Spleen (tissue), 11 donors: ENCODE measurements around the gene ACYP2. TPM values are rescaled to one million over a fixed set of nuclear protein-coding genes. Genes with fewer than 3 reads are reported as not detected.

Experiments used
- DNase-seq: peaks from one replicate; pipeline ENCODE4 v3.0.0-alpha.2; 2020
- H3K27ac ChIP-seq, 8 donors: fragments of 200-600 bp; sonication (generic) in 7 of 8; 1 replicate in 4 of 8; 2 replicates in 4 of 8; pipeline versions ENCODE4 v1.5.0 to v1.8.0; 2016 to 2021; ENCODE audit warnings: inconsistent platforms in 4 of 8, mild to moderate bottlenecking in 4 of 8, moderate library complexity in 1 of 8
- H3K27me3 ChIP-seq, 7 donors: fragments of 200-600 bp; sonication (generic) in 6 of 7; replicated peaks in 1 of 7; 1 replicate in 4 of 7; 2 replicates in 3 of 7; pipeline versions ENCODE4 v1.5.0 to v1.8.0; 2016 to 2021; ENCODE audit warnings: inconsistent platforms in 3 of 7, mild to moderate bottlenecking in 1 of 7
- H3K36me3 ChIP-seq, 6 donors: fragments of 200-600 bp; sonication (generic) in 5 of 6; 1 replicate in 4 of 6; 2 replicates in 2 of 6; pipeline versions ENCODE4 v1.5.0 to v1.8.0; 2016 to 2021; ENCODE audit warnings: inconsistent platforms in 2 of 6
- H3K4me1 ChIP-seq, 6 donors: fragments of 200-600 bp; sonication (generic) in 5 of 6; 1 replicate in 3 of 6; 2 replicates in 3 of 6; pipeline versions ENCODE4 v1.5.0 to v1.8.0; 2016 to 2021; ENCODE audit warnings: inconsistent platforms in 3 of 6
- H3K4me3 ChIP-seq, 8 donors: fragments of 200-600 bp; sonication (generic) in 7 of 8; 1 replicate in 4 of 8; 2 replicates in 4 of 8; pipeline versions ENCODE4 v1.5.0 to v1.8.0; 2016 to 2021; ENCODE audit warnings: inconsistent platforms in 4 of 8, mild to moderate bottlenecking in 4 of 8, moderate library complexity in 2 of 8
- H3K9me3 ChIP-seq, 8 donors: fragments of 200-600 bp; sonication (generic) in 7 of 8; 1 replicate in 4 of 8; 2 replicates in 4 of 8; pipeline versions ENCODE4 v1.5.0 to v1.8.0; 2016 to 2021; ENCODE audit warnings: inconsistent platforms in 4 of 8
- POLR2A ChIP-seq, 3 donors: fragments of 450-650 bp; IDR thresholded peaks; one replicate each; pipeline ENCODE4 v1.5.1; 2017; ENCODE audit warnings: antibody characterized with exemption in 3 of 3, mild to moderate bottlenecking in 1 of 3
- POLR2AphosphoS5 ChIP-seq, 3 donors: sonication (generic); formaldehyde crosslinking; IDR thresholded peaks; one replicate each; pipeline ENCODE4 v1.5.1; 2017; ENCODE audit warnings: antibody characterized with exemption in 3 of 3
- WGBS, 5 donors: extraction: QIAGEN DNeasy Blood & Tissue Kit in 3 of 5; methylation state at CpG; one replicate each; pipeline versions ENCODE4 v1.1.5 to v1.1.7; 2013 to 2018; 5-methylcytosine and 5-hydroxymethylcytosine counted together
- intact Hi-C: fragments of 100-400 bp; cut with DNase I; formaldehyde crosslinking; loops from one replicate; pipeline ENCODE4 v1.15.0; 2023; ENCODE audit warnings: low total_unique reads
- polyA plus RNA-seq, 3 donors: library from polyadenylated mRNA; stranded (reverse); fragments of 200-250 nt; gene quantifications; one replicate each; pipeline ENCODE4 v1.2.1, GENCODE V29; 2013
- total RNA-seq, 7 donors: library from RNA; depleted of rRNA in 3 of 7; stranded (reverse); fragments of >200 nt in 3 of 7; fragmentation: NEBNext Ultra II Directional in 4 of 7; extraction: Animal tissue kit (Norgen Biotek cat#: 25700) in 4 of 7; gene quantifications; one replicate each; pipeline versions ENCODE4 v1.1.0 to v1.2.1, GENCODE V29; 2016 to 2021
- TF ChIP-seq, protein P1 (sequence below), 11 experiments: fragments of 200-600 bp in 7 of 11; fragments of 450-650 bp in 4 of 11; sonication (generic) in 4 of 11; IDR thresholded peaks in 8 of 11; conservative IDR thresholded peaks in 3 of 11; 1 replicate in 7 of 11; 2 replicates in 4 of 11; pipeline versions ENCODE4 v1.4.0 to v1.8.0; 2016 to 2021; ENCODE audit warnings: antibody characterized with exemption in 11 of 11, inconsistent platforms in 4 of 11, mild to moderate bottlenecking in 1 of 11
- donor health status: healthy with polysubstance abuse.
- donor health status: DM: no; HTN: no; CAD: no; lungs with moderate emphysema.
- donor health status: DM: no; HTN: no; CAD: no.
- donor health status: Bipolar disorder and iron deficiency.
- donor health status: healthy.
- donor health status: DM: no; HTN: no; CAD: no.
- donor health status: DM: yes; HTN: yes; CAD: no.

Gene ACYP2
- total and polyA plus RNA-seq, 10 donors: 14.6 to 32.3 (median 21.7) TPM

DNA sequence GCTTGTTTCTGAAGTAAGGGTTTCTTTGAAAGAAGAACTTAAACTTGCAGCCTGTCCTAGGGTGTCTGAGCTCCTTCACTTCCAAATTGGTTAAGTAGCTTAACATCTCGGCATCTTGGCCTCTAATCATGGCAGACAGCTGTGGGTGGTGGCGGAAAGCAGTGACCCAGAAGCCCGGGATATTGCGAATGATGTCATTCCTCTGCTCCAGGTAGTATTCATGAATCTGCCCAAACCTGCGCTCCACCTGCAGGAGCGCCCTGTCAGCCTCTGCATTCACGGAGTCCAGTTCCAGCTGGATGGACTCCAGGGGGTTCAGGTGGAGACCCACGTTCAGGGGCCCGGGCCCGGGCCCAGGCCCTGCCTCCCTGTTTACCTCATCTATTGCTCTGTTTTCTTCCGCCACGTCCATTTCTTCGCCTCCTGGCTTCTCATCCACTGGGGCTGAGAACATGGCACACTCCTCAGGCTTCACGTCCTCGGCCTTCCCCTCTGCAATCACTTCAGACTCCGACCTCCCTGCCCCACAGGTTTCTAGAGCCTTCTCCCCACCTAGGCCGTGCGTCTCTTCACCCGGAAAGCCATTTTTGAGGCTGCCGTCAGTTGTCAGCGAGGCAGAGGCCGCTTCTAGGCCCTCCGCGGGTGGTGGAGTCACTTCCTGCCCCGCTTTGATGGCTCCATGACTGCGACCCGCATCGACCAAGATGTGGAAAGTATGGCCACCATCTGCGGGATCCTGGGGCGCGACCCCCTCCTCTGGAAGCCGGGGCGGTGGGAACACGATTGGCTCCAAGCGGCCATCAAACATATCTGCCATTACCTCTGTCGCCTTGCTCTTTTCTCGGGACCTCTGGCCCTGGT is 140.0 kb downstream of the ACYP2 start:
- no peaks in the 10 kb centered on the region for H3K4me1 ChIP-seq
- WGBS, 5 donors: 92 to 96% (median 95%) methylated on average over 37 of the region's 37 CpGs
- H3K27ac ChIP-seq: no peak overlapping the region
- no peak overlapping the region for H3K4me3 ChIP-seq
- DNase-seq: no peak
- no peak for TF ChIP-seq POLR2A (IDR thresholded peaks at IDR 0.05)
- TF ChIP-seq, protein P1, sequence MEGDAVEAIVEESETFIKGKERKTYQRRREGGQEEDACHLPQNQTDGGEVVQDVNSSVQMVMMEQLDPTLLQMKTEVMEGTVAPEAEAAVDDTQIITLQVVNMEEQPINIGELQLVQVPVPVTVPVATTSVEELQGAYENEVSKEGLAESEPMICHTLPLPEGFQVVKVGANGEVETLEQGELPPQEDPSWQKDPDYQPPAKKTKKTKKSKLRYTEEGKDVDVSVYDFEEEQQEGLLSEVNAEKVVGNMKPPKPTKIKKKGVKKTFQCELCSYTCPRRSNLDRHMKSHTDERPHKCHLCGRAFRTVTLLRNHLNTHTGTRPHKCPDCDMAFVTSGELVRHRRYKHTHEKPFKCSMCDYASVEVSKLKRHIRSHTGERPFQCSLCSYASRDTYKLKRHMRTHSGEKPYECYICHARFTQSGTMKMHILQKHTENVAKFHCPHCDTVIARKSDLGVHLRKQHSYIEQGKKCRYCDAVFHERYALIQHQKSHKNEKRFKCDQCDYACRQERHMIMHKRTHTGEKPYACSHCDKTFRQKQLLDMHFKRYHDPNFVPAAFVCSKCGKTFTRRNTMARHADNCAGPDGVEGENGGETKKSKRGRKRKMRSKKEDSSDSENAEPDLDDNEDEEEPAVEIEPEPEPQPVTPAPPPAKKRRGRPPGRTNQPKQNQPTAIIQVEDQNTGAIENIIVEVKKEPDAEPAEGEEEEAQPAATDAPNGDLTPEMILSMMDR (IDR thresholded peaks at IDR 0.05 in 8 of 11, conservative IDR thresholded peaks at IDR 0.05 in 3 of 11): no peak
- TF ChIP-seq POLR2AphosphoS5 (IDR thresholded peaks at IDR 0.05): no peak
- no peaks in the 10 kb centered on the region for H3K27me3 ChIP-seq
- H3K9me3 ChIP-seq: peaks cover 0 to 10% (median 0%) of the 10 kb centered on the region in 8 donors
- intact Hi-C loops: no loop called here
- peaks cover 0 to 17% (median 2%) of the 10 kb centered on the region in 6 donors for H3K36me3 ChIP-seq

- Histone ChIP-seq H3K9me3 (peaks cover 0 to 10% (median 0%) of the 10 kb centered on the region in 8 donors), H3K27me3 (no peaks in the 10 kb centered on the region), H3K36me3 (peaks cover 0 to 17% (median 2%) of the 10 kb centered on the region in 6 donors), H3K27ac (no peak within 1 kb of the TSS), H3K4me3 (no peak within 1 kb of the TSS), H3K4me1 (no peaks in the 10 kb centered on the region)
- TF ChIP-seq, protein P1 (IDR thresholded peaks at IDR 0.05 in 8 of 11, conservative IDR thresholded peaks at IDR 0.05 in 3 of 11): no peak
- TF ChIP-seq POLR2AphosphoS5 (IDR thresholded peaks at IDR 0.05): no peak
- no peak for TF ChIP-seq POLR2A (IDR thresholded peaks at IDR 0.05)
- WGBS, 5 donors: 96 to 98% (median 97%) methylated on average over 25 of the region's 25 CpGs
- intact Hi-C loops: no loop called here
- DNase-seq: no peak
Measured at GRCh38 chr2:54256091-54256694, 140.8 kb downstream of the ACYP2 start, which contains the start of gene TSPYL6. TSPYL6 (minus strand) TSS chr2:54256229; CDS start chr2:54256151, 78 bp downstream.

GRCh38 chr2:54258166-54258565 is 142.8 kb downstream of the ACYP2 start:
- TF ChIP-seq, protein P1 (IDR thresholded peaks at IDR 0.05 in 8 of 11, conservative IDR thresholded peaks at IDR 0.05 in 3 of 11): no peak
- TF ChIP-seq POLR2A (IDR thresholded peaks at IDR 0.05): no peak
- TF ChIP-seq POLR2AphosphoS5 (IDR thresholded peaks at IDR 0.05): no peak
- intact Hi-C loops: no loop called here
- no peak overlapping the region for H3K27ac ChIP-seq
- H3K9me3 ChIP-seq: peaks cover 0 to 10% (median 0%) of the 10 kb centered on the region in 8 donors
- H3K4me3 ChIP-seq: no peak overlapping the region
- DNase-seq: no peak
- 66 to 84% (median 82%) methylated on average over 2 of the region's 2 CpGs for WGBS, 5 donors
- H3K36me3 ChIP-seq: peaks cover 0 to 14% (median 2%) of the 10 kb centered on the region in 6 donors
- no peaks in the 10 kb centered on the region for H3K27me3 ChIP-seq
- H3K4me1 ChIP-seq: no peaks in the 10 kb centered on the region
